Endothelial cell of umbilical vein (primary cell): ENCODE measurements around the gene DEFB113. TPM values are rescaled to one million over a fixed set of nuclear protein-coding genes. Genes with fewer than 3 reads are reported as not detected.

Experiments used
- BruUV-seq: library from RNA; stranded (reverse); fragments of 400-500 nt; replicated peaks from 2 replicates; lab custom pipeline; 2021; lab: Mats Ljungman, UMichigan
- CTCF ChIA-PET: fragments of 300-600, 350-600 bp; sonication (Branson Sonifier 250); formaldehyde crosslinking; loops from one replicate; lab custom pipeline; 2021; ENCODE audit warnings: antibody characterized with exemption, inconsistent platforms; lab: Charles Lee
- POLR2A ChIA-PET: fragments of 300-600, 350-600 bp; sonication (Branson Sonifier 250); formaldehyde crosslinking; loops from one replicate; lab custom pipeline; 2021; ENCODE audit warnings: antibody characterized with exemption, inconsistent platforms; lab: Charles Lee
- DNase-seq: peaks from one replicate; pipeline ENCODE4 v3.0.0-alpha.2; 2011; ENCODE audit warnings: low read depth, low spot score
- FAIRE-seq: peaks from 2 replicates; lab custom pipeline; 2011; peaks lifted over from hg19 to GRCh38; lab: Jason Lieb, UNC
- H2AFZ ChIP-seq: 2 replicates; pipeline ENCODE4 v1.6.0; 2012; ENCODE audit warnings: low read depth, low read length, control low read depth, inconsistent platforms
- H3K27ac ChIP-seq: 2 replicates; pipeline ENCODE4 v1.5.1; 2011; ENCODE audit warnings: low read depth, mild to moderate bottlenecking, control low read depth, low read length, moderate library complexity; ENCODE audit not compliant: insufficient read depth
- H3K27me3 ChIP-seq, 2 experiments: 2 replicates each; pipeline versions ENCODE4 v1.6.0 to v1.6.1; 2011; ENCODE audit warnings: low read length in 2 of 2, mixed read lengths in 1 of 2; ENCODE audit not compliant: control insufficient read depth in 2 of 2, insufficient read depth in 2 of 2
- H3K36me3 ChIP-seq, 2 experiments: 2 replicates in 1 of 2; 3 replicates in 1 of 2; pipeline ENCODE4 v1.5.1; 2011; ENCODE audit warnings: low read length in 2 of 2, mild to moderate bottlenecking in 1 of 2, moderate library complexity in 1 of 2; ENCODE audit not compliant: control insufficient read depth in 2 of 2, insufficient read depth in 2 of 2; ENCODE audit errors: extremely low read depth in 1 of 2
- H3K4me1 ChIP-seq: 3 replicates; pipeline ENCODE4 v1.5.1; 2011; ENCODE audit warnings: mild to moderate bottlenecking, low read length; ENCODE audit not compliant: control insufficient read depth, insufficient read depth; ENCODE audit errors: extremely low read depth
- H3K4me2 ChIP-seq: 2 replicates; pipeline ENCODE4 v1.6.1; 2011; ENCODE audit warnings: low read length, control low read depth, mixed read lengths; ENCODE audit not compliant: insufficient read depth
- H3K4me3 ChIP-seq, 3 experiments: fragments of 200-600 bp in 1 of 3; sonication (generic), shearing (Covaris generic) in 1 of 3; replicated peaks in 1 of 3; 2 replicates each; pipeline ENCODE4 v1.5.1; 2011 to 2016; ENCODE audit warnings: control low read depth in 3 of 3, low read length in 3 of 3, mild to moderate bottlenecking in 2 of 3, inconsistent platforms in 1 of 3, low read depth in 1 of 3, moderate library complexity in 1 of 3; ENCODE audit not compliant: insufficient read depth in 1 of 3
- H3K79me2 ChIP-seq: 2 replicates; pipeline ENCODE4 v1.6.0; 2012; ENCODE audit warnings: low read length, inconsistent platforms; ENCODE audit not compliant: control insufficient read depth, insufficient read depth
- H3K9ac ChIP-seq: replicated peaks from 2 replicates; pipeline ENCODE3; 2011; ENCODE audit warnings: low read length, control low read depth; ENCODE audit not compliant: insufficient read depth; ENCODE audit errors: extremely low read depth
- H3K9me1 ChIP-seq: replicated peaks from 3 replicates; pipeline ENCODE4 v1.6.0; 2011; ENCODE audit warnings: mild to moderate bottlenecking, low read length; ENCODE audit not compliant: control insufficient read depth, insufficient read depth; ENCODE audit errors: extremely low read depth
- H3K9me3 ChIP-seq: replicated peaks from 2 replicates; pipeline ENCODE4 v1.5.1; 2012; ENCODE audit warnings: low read length, inconsistent platforms; ENCODE audit not compliant: control insufficient read depth, insufficient read depth
- H4K20me1 ChIP-seq: replicated peaks from 2 replicates; pipeline ENCODE3; 2011; ENCODE audit warnings: mild to moderate bottlenecking, low read length; ENCODE audit not compliant: control insufficient read depth, insufficient read depth; ENCODE audit errors: extremely low read depth
- CTCF ChIP-seq, 2 donors: IDR thresholded peaks; 1 replicate in 1 of 2; 2 replicates in 1 of 2; pipeline ENCODE4 v1.5.1; 2011; ENCODE audit warnings: low read length in 2 of 2, mild to moderate bottlenecking in 2 of 2, moderate library complexity in 2 of 2, control low read depth in 1 of 2, inconsistent platforms in 1 of 2, low read depth in 1 of 2; ENCODE audit not compliant: insufficient read depth in 1 of 2; ENCODE audit errors: extremely low read depth in 1 of 2
- EZH2 ChIP-seq: IDR thresholded peaks from 2 replicates; pipeline ENCODE4 v1.6.1; 2012; ENCODE audit warnings: borderline replicate concordance, low read depth, mild to moderate bottlenecking, moderate library complexity, low read length, inconsistent platforms; ENCODE audit not compliant: severe bottlenecking
- FOS ChIP-seq: IDR thresholded peaks from 2 replicates; pipeline ENCODE4 v1.6.1; 2011; ENCODE audit warnings: mild to moderate bottlenecking, low read length, moderate library complexity, borderline replicate concordance; ENCODE audit not compliant: insufficient read depth
- GATA2 ChIP-seq: IDR thresholded peaks from 2 replicates; pipeline ENCODE4 v1.7.0; 2011; ENCODE audit warnings: low read depth, mild to moderate bottlenecking, moderate library complexity, mixed read lengths, low read length; ENCODE audit not compliant: insufficient read length, insufficient read depth
- JUN ChIP-seq: IDR thresholded peaks from 2 replicates; pipeline ENCODE4 v1.6.1; 2011; ENCODE audit warnings: borderline replicate concordance, low read depth; ENCODE audit not compliant: insufficient read length, insufficient read depth
- MYC ChIP-seq: IDR thresholded peaks from one replicate; pipeline ENCODE4 v1.6.1; 2011; ENCODE audit warnings: mild to moderate bottlenecking, low read depth, low read length
- POLR2A ChIP-seq: IDR thresholded peaks from 2 replicates; pipeline ENCODE4 v1.6.1; 2012; ENCODE audit warnings: low read depth, mild to moderate bottlenecking, control low read depth, low read length
- dilution Hi-C: fragments of 300-500 bp; cut with MboI; formaldehyde crosslinking; loops from one replicate; pipeline ENCODE4 v1.15.0; 2019; ENCODE audit warnings: low sequenced_read_pairs; ENCODE audit not compliant: extremely low pct_ligation_motif_present
- intact Hi-C: fragments of 100-400 bp; cut with micrococcal nuclease; formaldehyde crosslinking; loops from one replicate; pipeline ENCODE4 v1.10.0; 2022
- polyA plus RNA-seq, 4 experiments: library from polyadenylated mRNA; depleted of rRNA in 3 of 4; stranded (reverse) in 3 of 4; unstranded in 1 of 4; fragments of >200 nt; gene quantifications; 2 replicates each; pipeline versions ENCODE4 v1.2.1 to v1.2.3, GENCODE V29; 2011 to 2012; ENCODE audit warnings: missing spikeins in 1 of 4
- total RNA-seq: library from RNA; stranded (reverse); gene quantifications from 2 replicates; pipeline ENCODE4 v1.2.3, GENCODE V29; 2021

DEFB113 gene
- total and polyA plus RNA-seq, 2 donors (not counting 3 experiments of a cell fraction or from before 2014, with no cell fraction given), result not detected

GRCh38 chr6:49979584-49979983 lies 10.2 kb upstream of the DEFB113 start:
- Histone ChIP-seq H3K79me2 (no peaks in the 10 kb centered on the region), H3K9me3 (no peaks in the 10 kb centered on the region), H2AFZ (no peak overlapping the region), H3K27ac (no peak overlapping the region), H3K9ac (no peak overlapping the region), H3K4me2 (no peak overlapping the region), H4K20me1 (no peaks in the 10 kb centered on the region), H3K9me1 (no peaks in the 10 kb centered on the region), H3K36me3 (no peaks in the 10 kb centered on the region), H3K4me3 (no peak overlapping the region), H3K27me3 (no peaks in the 10 kb centered on the region), H3K4me1 (no peaks in the 10 kb centered on the region)
- dilution Hi-C loops (no loop called here), intact Hi-C loops (no loop called here)
- FAIRE-seq (no peak), DNase-seq (no peak)
- ChIA-PET POLR2A (no interaction called here), CTCF (no interaction called here)
- TF ChIP-seq MYC (no peak), JUN (no peak), POLR2A (no peak), GATA2 (no peak), FOS (no peak), CTCF (IDR thresholded peaks at IDR 0.05; ENCODE audit: extremely low read depth in 1 of 2, insufficient read depth in 1 of 2, low read depth in 1 of 2, low read length in 2 of 2) (no peak), EZH2 (no peak)
- BruUV-seq, result no TSS peak
